ENCODE measurements around the gene ENTHD1.

DNA sequence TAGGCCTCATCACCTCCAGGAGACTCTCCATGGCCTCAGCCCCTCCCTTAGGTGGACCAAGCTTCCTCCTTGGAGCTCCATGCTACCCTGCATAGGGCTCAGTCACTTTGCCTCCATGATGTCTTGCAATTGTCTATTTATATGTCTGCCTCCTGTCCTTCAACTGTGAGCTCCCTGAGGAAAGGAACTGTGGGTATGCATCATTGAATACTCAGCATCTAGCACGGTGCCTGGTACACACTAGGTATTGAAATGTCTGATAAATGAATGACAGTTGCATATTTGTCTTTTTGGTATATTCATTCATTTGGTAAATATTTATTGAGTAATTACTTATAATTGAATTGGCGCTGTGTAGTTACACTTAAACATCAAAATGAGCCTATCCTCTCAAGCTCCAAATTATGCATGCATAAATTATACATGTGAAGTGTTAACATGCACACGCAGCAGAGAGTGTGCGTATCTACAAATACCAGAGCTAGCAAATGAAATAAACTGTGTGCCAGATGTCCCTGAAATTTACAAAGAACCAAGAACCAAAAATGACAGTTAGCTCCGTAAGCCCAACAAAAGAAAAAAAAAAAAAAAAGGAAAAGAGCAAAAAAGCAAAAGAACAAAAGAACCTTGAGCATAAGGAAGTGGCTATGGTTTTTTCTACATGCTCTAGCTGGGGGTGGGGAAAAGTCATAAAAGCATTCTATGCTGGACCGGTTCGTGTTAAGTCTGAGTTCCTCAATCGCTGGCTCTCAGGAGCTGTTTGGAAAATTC, 32.5 kb upstream of the ENTHD1 start:
- no peak for TF ChIP-seq POLR2A (IDR thresholded peaks at IDR 0.05; ENCODE audit: low read depth, low read length)
- TF ChIP-seq, protein P1, sequence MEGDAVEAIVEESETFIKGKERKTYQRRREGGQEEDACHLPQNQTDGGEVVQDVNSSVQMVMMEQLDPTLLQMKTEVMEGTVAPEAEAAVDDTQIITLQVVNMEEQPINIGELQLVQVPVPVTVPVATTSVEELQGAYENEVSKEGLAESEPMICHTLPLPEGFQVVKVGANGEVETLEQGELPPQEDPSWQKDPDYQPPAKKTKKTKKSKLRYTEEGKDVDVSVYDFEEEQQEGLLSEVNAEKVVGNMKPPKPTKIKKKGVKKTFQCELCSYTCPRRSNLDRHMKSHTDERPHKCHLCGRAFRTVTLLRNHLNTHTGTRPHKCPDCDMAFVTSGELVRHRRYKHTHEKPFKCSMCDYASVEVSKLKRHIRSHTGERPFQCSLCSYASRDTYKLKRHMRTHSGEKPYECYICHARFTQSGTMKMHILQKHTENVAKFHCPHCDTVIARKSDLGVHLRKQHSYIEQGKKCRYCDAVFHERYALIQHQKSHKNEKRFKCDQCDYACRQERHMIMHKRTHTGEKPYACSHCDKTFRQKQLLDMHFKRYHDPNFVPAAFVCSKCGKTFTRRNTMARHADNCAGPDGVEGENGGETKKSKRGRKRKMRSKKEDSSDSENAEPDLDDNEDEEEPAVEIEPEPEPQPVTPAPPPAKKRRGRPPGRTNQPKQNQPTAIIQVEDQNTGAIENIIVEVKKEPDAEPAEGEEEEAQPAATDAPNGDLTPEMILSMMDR (conservative IDR thresholded peaks at IDR 0.05; ENCODE audit: low read depth, low read length), result no peak
- TF ChIP-seq CEBPB (IDR thresholded peaks at IDR 0.05; ENCODE audit: low read depth, low read length), result no peak
- TF ChIP-seq MAZ (IDR thresholded peaks at IDR 0.05; ENCODE audit: borderline replicate concordance, low read depth, low read length), result no peak
- TF ChIP-seq SMC3 (IDR thresholded peaks at IDR 0.05; ENCODE audit: low read depth, low read length), result no peak
- no peak for TF ChIP-seq RCOR1 (IDR thresholded peaks at IDR 0.05; ENCODE audit: insufficient replicate concordance, low read length)
- no peak for TF ChIP-seq RAD21 (IDR thresholded peaks at IDR 0.05; ENCODE audit: low read length)
